Common myeloid progenitor, CD34-positive (primary cell): ENCODE results near the gene BCOR.

Experiments
- CTCF ChIA-PET: fragments of 350-600 bp; sonication (Branson Sonifier 250); formaldehyde crosslinking; loops from one replicate; lab custom pipeline; 2021; ENCODE audit warnings: antibody characterized with exemption; lab: Charles Lee
- POLR2A ChIA-PET: fragments of 350-600 bp; sonication (Branson Sonifier 250); formaldehyde crosslinking; loops from one replicate; lab custom pipeline; 2021; ENCODE audit warnings: antibody characterized with exemption; lab: Charles Lee
- DNase-seq, 3 donors: peaks; one replicate each; pipeline versions ENCODE4 v3.0.0 to v3.0.0-alpha.2; 2013
- H3K27ac ChIP-seq, 2 experiments: 1 replicate in 1 of 2; 2 replicates in 1 of 2; pipeline ENCODE4 v1.7.0; 2013; ENCODE audit warnings: inconsistent platforms in 2 of 2, low read length in 2 of 2, mild to moderate bottlenecking in 2 of 2, low read depth in 1 of 2, moderate library complexity in 1 of 2; ENCODE audit not compliant: severe bottlenecking in 2 of 2, insufficient read depth in 1 of 2, poor library complexity in 1 of 2
- H3K27me3 ChIP-seq, 5 experiments: replicated peaks in 2 of 5; 1 replicate in 3 of 5; 2 replicates in 2 of 5; pipeline versions ENCODE4 v1.6.1 to v1.7.0; 2013; ENCODE audit warnings: low read length in 4 of 5, mild to moderate bottlenecking in 2 of 5, moderate library complexity in 2 of 5, inconsistent platforms in 1 of 5; ENCODE audit not compliant: insufficient read depth in 5 of 5, control insufficient read depth in 4 of 5
- H3K36me3 ChIP-seq, 4 experiments: 1 replicate in 2 of 4; 2 replicates in 2 of 4; pipeline versions ENCODE4 v1.6.1 to v1.7.0; 2013; ENCODE audit warnings: low read length in 3 of 4, control low read depth in 1 of 4, mild to moderate bottlenecking in 1 of 4; ENCODE audit not compliant: control insufficient read depth in 4 of 4, insufficient read depth in 4 of 4
- H3K4me1 ChIP-seq, 4 experiments: 1 replicate in 3 of 4; 2 replicates in 1 of 4; pipeline versions ENCODE4 v1.6.1 to v1.7.1; 2013; ENCODE audit warnings: low read length in 3 of 4, mild to moderate bottlenecking in 3 of 4, control low read depth in 1 of 4, inconsistent platforms in 1 of 4, moderate library complexity in 1 of 4; ENCODE audit not compliant: control insufficient read depth in 4 of 4, insufficient read depth in 4 of 4; ENCODE audit errors: control extremely low read depth in 1 of 4
- H3K4me3 ChIP-seq, 7 experiments: 1 replicate in 4 of 7; 2 replicates in 3 of 7; pipeline versions ENCODE4 v1.5.1 to v1.7.0; 2013; ENCODE audit warnings: mild to moderate bottlenecking in 7 of 7, low read length in 6 of 7, moderate library complexity in 6 of 7, inconsistent platforms in 2 of 7, low read depth in 2 of 7, control low read depth in 1 of 7; ENCODE audit not compliant: insufficient read depth in 4 of 7, control insufficient read depth in 1 of 7; ENCODE audit errors: extremely low read depth in 1 of 7
- H3K9me3 ChIP-seq, 5 experiments: 1 replicate in 4 of 5; 2 replicates in 1 of 5; pipeline versions ENCODE4 v1.6.1 to v1.7.1; 2013; ENCODE audit warnings: low read length in 4 of 5, mild to moderate bottlenecking in 2 of 5, inconsistent platforms in 1 of 5, low read depth in 1 of 5, moderate library complexity in 1 of 5; ENCODE audit not compliant: control insufficient read depth in 4 of 5, insufficient read depth in 2 of 5; ENCODE audit errors: control extremely low read depth in 1 of 5
- WGBS: methylation state at CpG from one replicate; pipeline ENCODE4 v1.1.5; 2013; ENCODE audit not compliant: insufficient coverage; 5-methylcytosine and 5-hydroxymethylcytosine counted together

The BCOR gene

DNA sequence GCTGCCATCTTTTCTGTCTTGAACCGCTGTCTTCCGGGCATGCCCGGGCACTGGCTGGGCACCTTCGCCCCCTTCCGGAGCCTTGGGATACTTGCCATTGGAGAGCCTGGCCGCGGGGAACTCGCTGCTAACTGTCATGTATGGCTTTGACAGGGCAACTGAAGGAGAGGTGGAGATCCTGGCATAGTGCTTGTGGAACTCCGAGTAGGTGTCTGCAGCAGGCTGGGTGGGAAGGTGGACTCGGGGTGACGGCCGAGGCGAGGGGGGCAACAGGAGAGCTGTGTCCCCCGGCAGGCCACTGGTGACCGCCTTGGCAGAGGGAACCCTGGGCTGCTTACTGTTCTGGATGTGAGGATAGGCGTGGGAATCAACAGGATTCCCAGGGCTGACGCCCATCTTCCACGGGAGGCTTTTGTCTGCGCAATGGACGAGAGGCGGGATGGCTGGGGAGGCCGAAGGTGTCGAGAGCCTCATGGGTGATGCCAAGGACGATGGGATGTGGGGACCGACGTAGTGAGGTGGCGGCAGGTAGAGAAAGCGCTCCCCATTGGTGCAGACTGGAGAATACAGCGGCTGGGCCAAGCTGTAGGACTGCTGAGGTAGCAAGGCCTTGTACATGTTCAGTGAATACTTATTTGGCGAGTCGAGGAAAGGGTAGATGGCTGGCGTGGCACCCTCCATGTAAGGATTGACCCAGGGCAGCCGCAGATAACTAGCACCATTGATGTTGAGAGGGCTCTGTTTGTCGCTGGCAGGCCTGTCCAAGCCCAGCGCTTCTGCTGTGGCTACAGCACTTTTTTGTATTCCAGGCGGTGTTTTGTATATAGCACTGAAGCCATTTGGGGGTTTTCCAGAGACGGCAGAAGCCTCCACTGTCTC lies 23.4 kb downstream of the BCOR start:
- H3K4me1 ChIP-seq: no peaks in the 10 kb centered on the region
- WGBS: 96% methylated on average over 37 of the region's 37 CpGs
- POLR2A ChIA-PET: no interaction called here
- H3K36me3 ChIP-seq: peaks cover 3 to 61% (median 32%) of the 10 kb centered on the region in 4 experiments
- H3K4me3 ChIP-seq: no peak overlapping the region
- H3K27me3 ChIP-seq: peaks cover 0 to 30% (median 0%) of the 10 kb centered on the region in 5 experiments
- H3K27ac ChIP-seq: no peak overlapping the region
- no peaks in the 10 kb centered on the region for H3K9me3 ChIP-seq
- no peak for DNase-seq
- CTCF ChIA-PET: no interaction called here

DNA sequence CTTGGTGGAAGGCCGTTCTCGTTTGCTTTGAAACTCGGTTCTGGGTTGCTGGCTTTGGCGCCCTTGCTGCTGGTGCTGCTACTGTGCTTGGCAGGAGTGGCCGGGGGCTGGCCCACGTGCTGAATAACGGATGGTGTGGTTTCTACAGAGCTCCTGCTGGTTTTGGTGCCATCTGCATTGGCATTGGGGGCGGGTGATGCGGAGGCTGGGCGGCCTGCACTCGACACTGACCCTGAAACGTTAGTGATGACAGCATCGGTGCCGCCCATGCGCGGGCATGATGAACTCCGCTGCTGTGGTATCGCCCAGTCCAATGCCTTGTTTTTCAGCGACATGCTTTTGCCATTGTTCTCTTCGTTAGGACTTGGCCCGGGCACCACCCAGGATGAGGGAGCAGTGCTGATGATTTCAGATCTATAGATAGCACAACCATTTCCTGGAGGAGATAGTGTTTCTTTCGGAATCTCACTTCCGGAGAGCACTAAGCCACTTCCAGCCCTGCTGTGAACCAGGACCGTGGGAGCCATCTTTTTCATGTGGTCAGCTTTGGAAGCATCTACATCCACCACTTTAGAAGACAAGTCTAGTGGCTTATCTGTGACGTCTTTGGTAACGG lies 24.2 kb downstream of the BCOR start:
- Histone ChIP-seq H3K9me3 (no peaks in the 10 kb centered on the region), H3K36me3 (peaks cover 7 to 69% (median 36%) of the 10 kb centered on the region in 4 experiments), H3K4me1 (no peaks in the 10 kb centered on the region), H3K4me3 (no peak overlapping the region), H3K27ac (no peak overlapping the region), H3K27me3 (peaks cover 0 to 22% (median 0%) of the 10 kb centered on the region in 5 experiments)
- ChIA-PET CTCF (no interaction called here), POLR2A (no interaction called here)
- DNase-seq: no peak
- WGBS: 93% methylated on average over 26 of the region's 26 CpGs

- no peak overlapping the region for H3K27ac ChIP-seq
- ChIA-PET POLR2A (no interaction called here), CTCF (no interaction called here)
- DNase-seq: no peak
- 90% methylated on average over 9 of the region's 9 CpGs for WGBS
- no peaks in the 10 kb centered on the region for H3K4me1 ChIP-seq
- H3K36me3 ChIP-seq: peaks cover 7 to 79% (median 42%) of the 10 kb centered on the region in 4 experiments
- H3K27me3 ChIP-seq: peaks cover 0 to 12% (median 0%) of the 10 kb centered on the region in 5 experiments
- no peaks in the 10 kb centered on the region for H3K9me3 ChIP-seq
- no peak overlapping the region for H3K4me3 ChIP-seq
These were observed 25.5 kb downstream of the BCOR start for GRCh38 chrX:40072246-40072645.

- Histone ChIP-seq H3K27me3 (peaks cover 0 to 4% (median 0%) of the 10 kb centered on the region in 5 experiments), H3K4me1 (peaks cover 0 to 4% (median 0%) of the 10 kb centered on the region in 4 experiments), H3K4me3 (no peak overlapping the region), H3K36me3 (peaks cover 9 to 67% (median 32%) of the 10 kb centered on the region in 4 experiments), H3K27ac (no peak overlapping the region), H3K9me3 (no peaks in the 10 kb centered on the region)
- POLR2A ChIA-PET: no interaction called here
- peak in 2 of 3 donors; percentile 46 to 48 for DNase-seq
- 93% methylated on average over 4 of the region's 4 CpGs for WGBS
- CTCF ChIA-PET: interaction anchor here (1.6 kb wide), 1 partner anchor 200 kb away, joined by 3 read pairs; no protein-coding TSS in a partner anchor
These were observed 29.7 kb downstream of the BCOR start for GRCh38 chrX:40068048-40068447.

DNA sequence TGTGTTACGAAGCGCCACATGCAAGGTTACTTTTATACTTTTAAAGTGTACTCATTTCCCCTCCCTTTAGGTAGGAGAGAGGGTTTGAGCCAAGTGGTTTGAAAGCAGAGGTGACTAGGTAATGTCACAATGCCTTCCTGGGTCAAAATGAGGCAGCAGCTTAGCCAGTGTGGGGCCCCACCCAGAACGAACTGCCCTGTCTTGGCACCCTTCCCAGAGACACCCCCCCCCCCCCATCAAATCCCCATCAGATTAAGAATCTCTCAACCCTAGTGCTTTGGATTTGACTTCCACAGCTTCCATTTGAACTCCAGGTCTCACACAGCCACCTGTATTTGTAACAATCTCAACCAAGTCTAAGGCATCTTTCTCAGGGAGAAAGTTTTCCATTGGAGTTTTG lies 31.1 kb downstream of the BCOR start:
- no peak for DNase-seq
- CTCF ChIA-PET: interaction anchor here (2.4 kb wide), 1 partner anchor 11 kb away, joined by 6 read pairs; no protein-coding TSS in a partner anchor
- H3K27ac ChIP-seq: no peak overlapping the region
- H3K36me3 ChIP-seq: peaks cover 6 to 65% (median 30%) of the 10 kb centered on the region in 4 experiments
- no peaks in the 10 kb centered on the region for H3K9me3 ChIP-seq
- H3K27me3 ChIP-seq: peaks cover 0 to 9% (median 0%) of the 10 kb centered on the region in 5 experiments
- H3K4me3 ChIP-seq: no peak overlapping the region
- H3K4me1 ChIP-seq: peaks cover 0 to 4% (median 0%) of the 10 kb centered on the region in 4 experiments
- no CpG with 5 or more reads among the region's 3 CpGs for WGBS
- POLR2A ChIA-PET: no interaction called here

DNA sequence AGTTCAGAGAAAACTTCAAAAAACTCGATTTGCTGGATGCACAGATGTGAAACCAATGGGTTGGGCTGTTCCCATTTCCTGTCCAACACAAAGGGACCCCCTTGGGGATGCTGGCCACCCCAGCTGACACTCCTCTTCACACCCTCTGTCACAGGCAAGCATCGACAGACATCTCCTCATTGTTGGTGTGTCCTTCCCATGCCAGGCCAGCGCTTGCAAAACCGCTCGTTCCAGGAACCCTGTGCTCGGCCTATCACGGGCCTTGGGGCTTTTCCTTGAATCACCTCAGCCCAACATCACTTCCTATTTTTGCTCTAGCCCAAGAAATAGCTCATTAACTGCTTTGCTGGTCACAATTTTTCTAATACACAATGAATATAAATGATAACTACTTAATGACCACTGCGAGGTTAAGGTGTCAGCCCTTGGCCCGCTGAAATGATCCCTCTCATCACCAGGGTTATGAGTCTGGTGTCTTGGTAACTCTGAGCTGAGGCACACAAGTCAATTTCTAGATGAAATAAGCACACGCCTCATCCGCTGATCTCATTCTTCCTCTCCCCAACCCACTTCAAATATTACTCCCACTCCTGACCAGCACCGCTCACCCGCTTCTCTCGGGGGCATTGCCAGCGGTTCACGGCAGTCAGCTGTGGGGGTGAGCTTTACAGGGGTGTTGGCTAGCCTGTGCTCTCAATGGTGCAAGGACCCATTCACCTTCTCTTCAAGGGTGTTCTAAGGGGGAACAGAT lies 32.3 kb downstream of the BCOR start:
- H3K36me3 ChIP-seq: peaks cover 6 to 68% (median 33%) of the 10 kb centered on the region in 4 experiments
- H3K27ac ChIP-seq: no peak overlapping the region
- peaks cover 0 to 7% (median 0%) of the 10 kb centered on the region in 5 experiments for H3K27me3 ChIP-seq
- 87% methylated on average over 10 of the region's 16 CpGs for WGBS
- ChIA-PET CTCF (interaction anchor here (2.4 kb wide), 1 partner anchor 13 kb away, joined by 6 read pairs; no protein-coding TSS in a partner anchor), POLR2A (no interaction called here)
- peaks cover 0 to 4% (median 0%) of the 10 kb centered on the region in 4 experiments for H3K4me1 ChIP-seq
- H3K4me3 ChIP-seq: no peak overlapping the region
- no peak for DNase-seq
- H3K9me3 ChIP-seq: no peaks in the 10 kb centered on the region
